KG1 (cell line): ENCODE data around the gene CATSPERZ.
"Not testable (repeated sequence)": the region's sequence is repeated elsewhere in the genome, so short reads cannot be mapped to it uniquely, and the experiment has no call there.

Source experiments
- DNase-seq: peaks from one replicate; lab custom pipeline; 2025; lab: John Stamatoyannopoulos, UW

Gene CATSPERZ

GRCh38 chr11:64304316-64305072 lies 4.3 kb downstream of the CATSPERZ start:
- peak; percentile 92 for DNase-seq

GRCh38 chr11:64305075-64305690 lies 5.0 kb downstream of the CATSPERZ start, which contains the start of gene ESRRA:
TSS of gene ESRRA (plus strand) at chr11:64305524. CDS start at chr11:64307180, 1,656 bp downstream.
- peak; percentile 100 for DNase-seq

DNA sequence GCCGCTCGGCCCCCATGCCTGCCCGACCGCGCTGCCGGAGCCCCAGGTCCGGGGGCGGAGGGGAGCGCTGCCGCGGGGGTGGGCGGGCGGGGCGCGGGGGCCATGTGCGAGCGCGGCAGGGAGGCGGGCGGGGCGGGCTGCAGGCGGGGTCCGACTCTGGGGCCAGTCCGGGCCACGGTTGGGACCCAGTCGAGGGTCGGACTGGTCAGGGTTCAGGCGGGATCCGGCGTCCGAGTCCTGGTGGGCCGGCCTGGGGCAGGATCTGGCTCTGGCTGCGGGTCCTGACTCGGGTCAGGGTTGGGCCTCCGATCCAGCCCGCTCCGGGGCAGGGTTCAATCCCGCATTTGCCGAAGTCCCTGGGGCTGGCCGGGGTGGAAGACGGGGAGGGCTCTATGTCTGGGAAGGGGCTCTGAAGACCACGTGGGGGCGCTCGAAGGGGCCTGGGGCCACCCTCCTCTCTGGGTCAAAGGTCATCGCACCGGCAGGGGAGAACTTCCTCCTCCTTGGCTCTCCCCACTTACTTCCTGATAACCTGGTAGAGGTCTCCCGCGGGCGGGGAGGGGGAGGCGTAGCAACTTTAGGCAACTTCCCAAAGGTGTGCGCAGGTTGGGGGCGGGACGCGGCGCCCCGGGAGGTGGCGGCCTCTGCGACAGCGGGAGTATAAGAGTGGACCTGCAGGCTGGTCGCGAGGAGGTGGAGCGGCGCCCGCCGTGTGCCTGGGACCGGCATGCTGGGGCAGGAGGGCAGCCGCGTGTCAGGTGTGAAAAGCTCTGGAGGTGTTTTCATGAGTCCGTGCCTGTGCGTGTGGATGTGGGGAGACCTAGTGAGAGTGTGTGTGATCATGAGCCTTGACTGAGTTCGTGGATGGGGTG lies 5.8 kb downstream of the CATSPERZ start:
- peak; percentile 74 for DNase-seq

- no peak for DNase-seq
Observed at GRCh38 chr11:64306563-64306875, 6.4 kb downstream of the CATSPERZ start.

DNA sequence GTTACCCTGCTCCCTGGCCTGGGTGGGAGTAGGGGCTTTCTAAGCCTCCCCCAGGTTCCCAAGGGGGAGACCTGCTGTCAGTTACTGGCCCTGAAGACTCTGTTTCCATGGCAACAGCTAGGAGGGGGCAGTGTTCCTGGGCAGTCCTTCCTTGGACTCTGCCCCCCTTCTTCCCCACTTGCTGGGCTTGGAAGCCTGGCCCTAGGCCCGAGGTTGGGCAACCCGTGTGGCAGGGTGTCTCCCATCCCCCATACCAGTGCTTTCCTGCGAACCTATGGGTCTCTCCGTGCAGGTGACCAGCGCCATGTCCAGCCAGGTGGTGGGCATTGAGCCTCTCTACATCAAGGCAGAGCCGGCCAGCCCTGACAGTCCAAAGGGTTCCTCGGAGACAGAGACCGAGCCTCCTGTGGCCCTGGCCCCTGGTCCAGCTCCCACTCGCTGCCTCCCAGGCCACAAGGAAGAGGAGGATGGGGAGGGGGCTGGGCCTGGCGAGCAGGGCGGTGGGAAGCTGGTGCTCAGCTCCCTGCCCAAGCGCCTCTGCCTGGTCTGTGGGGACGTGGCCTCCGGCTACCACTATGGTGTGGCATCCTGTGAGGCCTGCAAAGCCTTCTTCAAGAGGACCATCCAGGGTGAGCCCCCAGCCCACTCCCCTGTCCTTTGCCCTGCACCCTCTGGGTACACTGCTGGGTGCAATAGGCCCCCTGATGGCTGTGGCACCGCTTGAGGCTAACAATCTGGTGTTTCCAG lies 6.9 kb downstream of the CATSPERZ start:
- DNase-seq = no peak

GRCh38 chr11:64307795-64308194 lies 7.6 kb downstream of the CATSPERZ start:
- not testable (repeated sequence) for DNase-seq

- no peak for DNase-seq
Observed at GRCh38 chr11:64312947-64313346, 12.8 kb downstream of the CATSPERZ start.

- no peak for DNase-seq
Observed at GRCh38 chr11:64313491-64314145, 13.5 kb downstream of the CATSPERZ start.

DNA sequence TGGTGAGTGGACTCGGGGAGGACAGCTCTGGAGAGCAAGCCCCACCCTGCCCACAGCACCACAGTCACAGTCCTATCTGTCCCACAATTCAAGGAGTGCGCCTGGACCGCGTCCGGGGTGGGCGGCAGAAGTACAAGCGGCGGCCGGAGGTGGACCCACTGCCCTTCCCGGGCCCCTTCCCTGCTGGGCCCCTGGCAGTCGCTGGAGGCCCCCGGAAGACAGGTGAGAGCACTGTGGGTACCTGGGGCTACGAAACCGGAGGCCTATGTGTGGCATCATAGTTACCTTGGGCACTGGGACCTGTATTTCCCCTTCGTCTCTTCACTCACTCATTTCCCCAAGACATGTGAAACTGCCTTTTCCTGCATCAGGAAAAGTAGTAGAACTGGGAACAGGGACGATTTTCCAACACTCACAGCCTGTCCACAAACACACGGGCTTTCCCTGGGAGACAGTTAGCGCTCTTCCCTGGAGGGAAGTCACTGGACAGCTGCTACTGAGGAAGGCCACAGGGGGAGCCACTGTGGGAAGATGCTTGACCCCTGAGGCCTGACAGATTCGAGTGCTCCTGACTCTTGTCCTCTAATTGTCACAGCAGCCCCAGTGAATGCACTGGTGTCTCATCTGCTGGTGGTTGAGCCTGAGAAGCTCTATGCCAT lies 14.1 kb downstream of the CATSPERZ start:
- DNase-seq = no peak

- no peak for DNase-seq
Observed at GRCh38 chr11:64314805-64315561, 14.8 kb downstream of the CATSPERZ start.

GRCh38 chr11:64315667-64316526 lies 15.7 kb downstream of the CATSPERZ start:
- not testable (repeated sequence) for DNase-seq

- DNase-seq = no peak
Observed at GRCh38 chr11:64316672-64317324, 16.6 kb downstream of the CATSPERZ start.

DNA sequence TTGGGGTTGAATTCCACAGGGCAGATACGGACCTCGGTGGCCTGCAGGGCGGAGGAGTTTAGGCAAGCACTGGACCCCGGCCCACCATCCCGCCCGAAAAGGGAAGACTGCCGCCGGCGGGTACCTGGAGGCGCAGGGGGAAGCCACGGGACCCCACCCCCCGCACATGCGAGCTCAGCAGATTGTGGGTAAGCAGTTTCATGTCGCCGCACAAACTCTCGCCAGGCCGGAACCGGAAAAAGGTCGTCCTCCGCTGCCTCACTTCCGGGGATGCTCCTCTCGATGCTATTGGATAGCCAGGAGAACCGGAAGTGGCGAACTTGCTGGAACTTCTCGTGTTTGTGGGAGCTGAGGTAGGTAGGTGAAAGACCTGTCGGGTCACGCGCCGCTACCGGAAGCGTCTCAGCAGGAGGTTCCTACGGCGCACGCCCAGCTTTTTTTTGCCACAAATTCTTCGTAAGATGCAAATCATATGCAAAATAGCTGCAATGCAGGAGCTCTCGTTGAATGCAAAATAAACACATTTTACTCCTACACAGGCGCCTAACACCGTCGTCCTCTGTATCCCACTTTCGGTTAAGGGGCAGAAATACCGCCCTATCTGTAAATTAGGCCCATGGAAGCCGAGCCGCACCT lies 17.3 kb downstream of the CATSPERZ start, which contains the start of gene TRMT112:
TRMT112 (minus strand) TSS at position 235 of the 636 bp plus-strand sequence; CDS start at position 202, 33 bp downstream.
- DNase-seq = peak; percentile 96

DNA sequence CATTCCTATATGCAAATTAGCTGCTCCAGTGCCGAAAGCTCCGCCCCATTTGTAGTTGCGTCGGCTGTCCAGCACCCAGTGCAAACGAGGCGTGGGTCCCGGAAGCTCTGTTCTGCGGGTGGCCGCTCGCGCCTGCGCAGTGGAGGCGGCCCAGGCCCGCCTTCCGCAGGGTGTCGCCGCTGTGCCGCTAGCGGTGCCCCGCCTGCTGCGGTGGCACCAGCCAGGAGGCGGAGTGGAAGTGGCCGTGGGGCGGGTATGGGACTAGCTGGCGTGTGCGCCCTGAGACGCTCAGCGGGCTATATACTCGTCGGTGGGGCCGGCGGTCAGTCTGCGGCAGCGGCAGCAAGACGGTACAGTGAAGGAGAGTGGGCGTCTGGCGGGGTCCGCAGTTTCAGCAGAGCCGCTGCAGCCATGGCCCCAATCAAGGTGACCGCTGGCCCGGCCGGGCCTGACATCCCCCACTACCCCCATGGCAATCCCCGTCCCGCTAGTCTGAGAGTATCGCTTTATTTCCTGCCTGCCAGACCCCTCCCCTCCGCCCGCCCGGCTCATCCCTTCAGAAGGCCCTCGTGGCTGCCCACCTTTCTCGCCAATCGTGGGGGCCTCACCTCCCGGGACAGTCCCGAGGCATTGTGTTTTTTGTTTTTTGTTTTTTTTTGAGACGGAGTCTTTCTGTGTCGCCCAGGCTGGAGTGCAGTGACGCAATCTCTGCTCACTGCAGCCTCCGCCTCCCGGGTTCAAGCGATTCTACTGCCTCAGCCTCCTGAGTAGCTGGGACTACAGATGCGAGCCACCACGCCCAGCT lies 18.0 kb downstream of the CATSPERZ start, which contains the start of gene PRDX5:
PRDX5 (plus strand) TSS at position 161 of the 805 bp plus-strand sequence; CDS start at position 256, 95 bp downstream.
- DNase-seq = peak; percentile 97

- DNase-seq = no peak
Observed at GRCh38 chr11:64318766-64319761, 18.9 kb downstream of the CATSPERZ start.

DNA sequence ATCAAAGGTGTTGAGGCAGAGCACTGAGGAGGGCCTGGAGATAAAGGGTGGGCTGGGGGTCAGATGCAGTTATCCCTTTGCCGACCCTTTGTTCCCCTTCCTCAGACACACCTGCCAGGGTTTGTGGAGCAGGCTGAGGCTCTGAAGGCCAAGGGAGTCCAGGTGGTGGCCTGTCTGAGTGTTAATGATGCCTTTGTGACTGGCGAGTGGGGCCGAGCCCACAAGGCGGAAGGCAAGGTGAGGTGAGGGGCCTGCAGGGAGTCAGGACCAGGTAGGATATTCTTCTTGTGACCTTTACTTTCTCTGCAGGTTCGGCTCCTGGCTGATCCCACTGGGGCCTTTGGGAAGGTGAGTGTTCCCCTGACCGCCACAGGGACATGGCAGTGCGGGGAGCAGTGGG lies 20.4 kb downstream of the CATSPERZ start:
- no peak for DNase-seq
